Measurements from ENCODE around the gene FUOM.

FUOM gene

GRCh38 chr10:133349577-133350011 lies 8.2 kb downstream of the FUOM start:
- Histone ChIP-seq H3K27ac (ENCODE audit: low read length) (no peak overlapping the region), H3K9me3 (ENCODE audit: control insufficient read depth in 2 of 2, low read length in 2 of 2) (no peaks in the 10 kb centered on the region), H3K4me3 (ENCODE audit: low read length in 2 of 2) (no peak overlapping the region), H3K4me1 (ENCODE audit: control insufficient read depth, insufficient read depth, low read length) (no peaks in the 10 kb centered on the region), H3K9ac (ENCODE audit: low read length in 2 of 2) (no peak overlapping the region), H3K27me3 (ENCODE audit: control insufficient read depth in 1 of 2, insufficient read depth in 2 of 2, low read length in 2 of 2) (peaks cover 14 to 15% of the 10 kb centered on the region in 2 donors), H3K36me3 (ENCODE audit: control insufficient read depth in 2 of 2, insufficient read depth in 2 of 2, low read length in 2 of 2) (no peaks in the 10 kb centered on the region)

DNA sequence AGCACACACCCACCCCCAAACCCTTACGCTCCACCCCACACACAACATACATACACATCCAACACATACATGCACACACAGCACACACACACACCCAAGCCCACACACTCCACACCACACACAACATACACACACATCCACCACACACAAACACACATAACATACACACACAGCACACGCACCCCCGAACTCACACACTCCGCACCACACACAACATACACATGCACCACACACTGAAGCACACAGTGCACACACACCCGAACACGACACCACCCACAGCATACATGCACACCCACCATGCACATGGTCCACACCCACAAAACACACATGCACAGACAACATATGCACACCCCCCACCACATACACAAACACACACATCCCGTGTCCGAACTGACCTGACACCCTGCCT lies 8.7 kb downstream of the FUOM start:
- H3K4me3 ChIP-seq (ENCODE audit: low read length in 2 of 2), result no peak overlapping the region
- H3K9me3 ChIP-seq (ENCODE audit: control insufficient read depth in 2 of 2, low read length in 2 of 2), result no peaks in the 10 kb centered on the region
- H3K36me3 ChIP-seq (ENCODE audit: control insufficient read depth in 2 of 2, insufficient read depth in 2 of 2, low read length in 2 of 2), result no peaks in the 10 kb centered on the region
- peaks cover 14 to 15% of the 10 kb centered on the region in 2 donors for H3K27me3 ChIP-seq (ENCODE audit: control insufficient read depth in 1 of 2, insufficient read depth in 2 of 2, low read length in 2 of 2)
- no peak overlapping the region for H3K9ac ChIP-seq (ENCODE audit: low read length in 2 of 2)
- H3K4me1 ChIP-seq (ENCODE audit: control insufficient read depth, insufficient read depth, low read length), result no peaks in the 10 kb centered on the region
- no peak overlapping the region for H3K27ac ChIP-seq (ENCODE audit: low read length)

GRCh38 chr10:133347710-133348517 lies 9.9 kb downstream of the FUOM start:
- no peaks in the 10 kb centered on the region for H3K9me3 ChIP-seq (ENCODE audit: control insufficient read depth in 2 of 2, low read length in 2 of 2)

DNA sequence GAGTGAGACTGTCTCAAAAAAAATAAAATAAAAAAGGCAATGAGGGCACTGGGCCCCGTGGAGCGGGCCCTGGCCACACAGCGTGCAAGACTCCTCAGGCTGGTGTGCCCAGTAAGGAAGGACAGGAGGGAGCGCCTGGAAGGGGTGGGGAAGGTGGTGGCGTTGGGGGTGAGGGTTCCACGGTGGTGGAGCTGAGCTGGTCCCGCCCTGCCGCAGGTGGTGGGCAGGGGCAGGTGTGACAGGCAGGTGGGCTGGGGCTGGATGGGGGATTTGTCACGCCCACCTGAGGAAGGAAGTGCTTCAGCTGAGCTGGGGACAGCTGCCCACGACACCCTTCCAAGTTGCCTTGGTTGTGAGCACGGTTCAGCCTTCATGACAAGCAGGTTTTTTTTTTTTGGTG lies 11.4 kb downstream of the FUOM start:
- H3K36me3 ChIP-seq (ENCODE audit: control insufficient read depth in 2 of 2, insufficient read depth in 2 of 2, low read length in 2 of 2), result no peaks in the 10 kb centered on the region
- peaks cover 8 to 17% of the 10 kb centered on the region in 2 donors for H3K27me3 ChIP-seq (ENCODE audit: control insufficient read depth in 1 of 2, insufficient read depth in 2 of 2, low read length in 2 of 2)
- H3K4me1 ChIP-seq (ENCODE audit: control insufficient read depth, insufficient read depth, low read length), result no peaks in the 10 kb centered on the region
- no peaks in the 10 kb centered on the region for H3K9me3 ChIP-seq (ENCODE audit: control insufficient read depth in 2 of 2, low read length in 2 of 2)
- no peak overlapping the region for H3K4me3 ChIP-seq (ENCODE audit: low read length in 2 of 2)
- no peak overlapping the region for H3K9ac ChIP-seq (ENCODE audit: low read length in 2 of 2)
- no peak overlapping the region for H3K27ac ChIP-seq (ENCODE audit: low read length)

More at GRCh38 chr10:133347710-133348517, 9.9 kb downstream of the FUOM start:
- H3K4me1 ChIP-seq (ENCODE audit: control insufficient read depth, insufficient read depth, low read length), result no peaks in the 10 kb centered on the region
- no peak overlapping the region for H3K4me3 ChIP-seq (ENCODE audit: low read length in 2 of 2)
- no peaks in the 10 kb centered on the region for H3K36me3 ChIP-seq (ENCODE audit: control insufficient read depth in 2 of 2, insufficient read depth in 2 of 2, low read length in 2 of 2)
- H3K27me3 ChIP-seq (ENCODE audit: control insufficient read depth in 1 of 2, insufficient read depth in 2 of 2, low read length in 2 of 2), result peaks cover 11 to 17% of the 10 kb centered on the region in 2 donors
- no peak overlapping the region for H3K27ac ChIP-seq (ENCODE audit: low read length)
- H3K9ac ChIP-seq (ENCODE audit: low read length in 2 of 2), result no peak overlapping the region

- H3K9ac ChIP-seq (ENCODE audit: low read length in 2 of 2), result no peak overlapping the region
- peaks cover 13 to 25% of the 10 kb centered on the region in 2 donors for H3K27me3 ChIP-seq (ENCODE audit: control insufficient read depth in 1 of 2, insufficient read depth in 2 of 2, low read length in 2 of 2)
- no peak overlapping the region for H3K27ac ChIP-seq (ENCODE audit: low read length)
- H3K9me3 ChIP-seq (ENCODE audit: control insufficient read depth in 2 of 2, low read length in 2 of 2), result no peaks in the 10 kb centered on the region
- no peaks in the 10 kb centered on the region for H3K4me1 ChIP-seq (ENCODE audit: control insufficient read depth, insufficient read depth, low read length)
- H3K36me3 ChIP-seq (ENCODE audit: control insufficient read depth in 2 of 2, insufficient read depth in 2 of 2, low read length in 2 of 2), result no peaks in the 10 kb centered on the region
- H3K4me3 ChIP-seq (ENCODE audit: low read length in 2 of 2), result no peak overlapping the region
Measured at GRCh38 chr10:133344236-133344635, 13.6 kb downstream of the FUOM start.

GRCh38 chr10:133343558-133343957 lies 14.3 kb downstream of the FUOM start:
- Histone ChIP-seq H3K9ac (ENCODE audit: low read length in 2 of 2) (no peak overlapping the region), H3K27ac (ENCODE audit: low read length) (no peak overlapping the region), H3K27me3 (ENCODE audit: control insufficient read depth in 1 of 2, insufficient read depth in 2 of 2, low read length in 2 of 2) (peaks cover 14 to 30% of the 10 kb centered on the region in 2 donors), H3K9me3 (ENCODE audit: control insufficient read depth in 2 of 2, low read length in 2 of 2) (no peaks in the 10 kb centered on the region), H3K36me3 (ENCODE audit: control insufficient read depth in 2 of 2, insufficient read depth in 2 of 2, low read length in 2 of 2) (no peaks in the 10 kb centered on the region), H3K4me1 (ENCODE audit: control insufficient read depth, insufficient read depth, low read length) (no peaks in the 10 kb centered on the region), H3K4me3 (ENCODE audit: low read length in 2 of 2) (no peak overlapping the region)

- no peaks in the 10 kb centered on the region for H3K9me3 ChIP-seq (ENCODE audit: control insufficient read depth in 2 of 2, low read length in 2 of 2)
- H3K4me1 ChIP-seq (ENCODE audit: control insufficient read depth, insufficient read depth, low read length), result no peaks in the 10 kb centered on the region
- H3K9ac ChIP-seq (ENCODE audit: low read length in 2 of 2), result no peak overlapping the region
- H3K27ac ChIP-seq (ENCODE audit: low read length), result no peak overlapping the region
- no peaks in the 10 kb centered on the region for H3K36me3 ChIP-seq (ENCODE audit: control insufficient read depth in 2 of 2, insufficient read depth in 2 of 2, low read length in 2 of 2)
- peaks cover 11 to 33% of the 10 kb centered on the region in 2 donors for H3K27me3 ChIP-seq (ENCODE audit: control insufficient read depth in 1 of 2, insufficient read depth in 2 of 2, low read length in 2 of 2)
- no peak overlapping the region for H3K4me3 ChIP-seq (ENCODE audit: low read length in 2 of 2)
Measured at GRCh38 chr10:133342942-133343341, 14.9 kb downstream of the FUOM start.

- Histone ChIP-seq H3K27ac (ENCODE audit: low read length) (no peak overlapping the region), H3K27me3 (ENCODE audit: control insufficient read depth in 1 of 2, insufficient read depth in 2 of 2, low read length in 2 of 2) (peaks cover 18 to 41% of the 10 kb centered on the region in 2 donors)
Measured at GRCh38 chr10:133341983-133342382, 15.8 kb downstream of the FUOM start.

DNA sequence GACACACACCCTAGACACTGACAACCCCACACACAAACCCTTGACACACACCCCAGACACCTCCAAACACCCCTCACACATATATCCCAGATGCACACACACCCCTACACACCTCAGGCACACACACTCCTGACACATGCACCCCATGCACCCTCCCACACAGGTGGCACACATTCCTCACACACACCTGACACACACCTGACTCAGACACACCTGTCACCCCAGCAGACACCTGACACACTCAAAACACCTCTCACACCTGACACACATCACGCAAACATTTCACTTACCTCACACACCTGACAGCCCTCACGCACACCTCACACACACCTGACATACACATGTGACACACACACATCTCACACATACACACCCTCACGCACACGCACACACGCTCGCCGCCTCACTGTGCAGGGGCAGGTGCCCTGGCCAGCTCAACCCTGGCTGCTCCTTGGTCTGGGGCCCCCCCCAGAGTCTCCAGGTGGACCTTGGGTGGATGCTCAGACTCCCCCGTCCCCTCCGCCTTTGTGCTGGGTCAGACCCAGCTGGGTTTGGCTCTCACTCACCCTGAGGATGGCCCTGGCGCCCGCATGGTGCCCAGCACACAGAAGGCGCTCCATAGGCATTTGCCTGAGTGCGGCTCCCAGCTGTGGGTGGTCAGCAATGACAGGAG lies 18.0 kb downstream of the FUOM start:
- Histone ChIP-seq H3K9me3 (ENCODE audit: control insufficient read depth in 2 of 2, low read length in 2 of 2) (no peaks in the 10 kb centered on the region), H3K36me3 (ENCODE audit: control insufficient read depth in 2 of 2, insufficient read depth in 2 of 2, low read length in 2 of 2) (no peaks in the 10 kb centered on the region), H3K4me1 (ENCODE audit: control insufficient read depth, insufficient read depth, low read length) (peaks cover 18% of the 10 kb centered on the region), H3K27me3 (ENCODE audit: control insufficient read depth in 1 of 2, insufficient read depth in 2 of 2, low read length in 2 of 2) (peaks cover 39 to 49% of the 10 kb centered on the region in 2 donors), H3K4me3 (ENCODE audit: low read length in 2 of 2) (no peak overlapping the region), H3K27ac (ENCODE audit: low read length) (no peak overlapping the region), H3K9ac (ENCODE audit: low read length in 2 of 2) (no peak overlapping the region)

More at GRCh38 chr10:133341983-133342382, 15.8 kb downstream of the FUOM start:
- Histone ChIP-seq H3K36me3 (ENCODE audit: control insufficient read depth in 2 of 2, insufficient read depth in 2 of 2, low read length in 2 of 2) (no peaks in the 10 kb centered on the region), H3K4me1 (ENCODE audit: control insufficient read depth, insufficient read depth, low read length) (no peaks in the 10 kb centered on the region), H3K9ac (ENCODE audit: low read length in 2 of 2) (no peak overlapping the region), H3K9me3 (ENCODE audit: control insufficient read depth in 2 of 2, low read length in 2 of 2) (no peaks in the 10 kb centered on the region), H3K4me3 (ENCODE audit: low read length in 2 of 2) (no peak overlapping the region)

DNA sequence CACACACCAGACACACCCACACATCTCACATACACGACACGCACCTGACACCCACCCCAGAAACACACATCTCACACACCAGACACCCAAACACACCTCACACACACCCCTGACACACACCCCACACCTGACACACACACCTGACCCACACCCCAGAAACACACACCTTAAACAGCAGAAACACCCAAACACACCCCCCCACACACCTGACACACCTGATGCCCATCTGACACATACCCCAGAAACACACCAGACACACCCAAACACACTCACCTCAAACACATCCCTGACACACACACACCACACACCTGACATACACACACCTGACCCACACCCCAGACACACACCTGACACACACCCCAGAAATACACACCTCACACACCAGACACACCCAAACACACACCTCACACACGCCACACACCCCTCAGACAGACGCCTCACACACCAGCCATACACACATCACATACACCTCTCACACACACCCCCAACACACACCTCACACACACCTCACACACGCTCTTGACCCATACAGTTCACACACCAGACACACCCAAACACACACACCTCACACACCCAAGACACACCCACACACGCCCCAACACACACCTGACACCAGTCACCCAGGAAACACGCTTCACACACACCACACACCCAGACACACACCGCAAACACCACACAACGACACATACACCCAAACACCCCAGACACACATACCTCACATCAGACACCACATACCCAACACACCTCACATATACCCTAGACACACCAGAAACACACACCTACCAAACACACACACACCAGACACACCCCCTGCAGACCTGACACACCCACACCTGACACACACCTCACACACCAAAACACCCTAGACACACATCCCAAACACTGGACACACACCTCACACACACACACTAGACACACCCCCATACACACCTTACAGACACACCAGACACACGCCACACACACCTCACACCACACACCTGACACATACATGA lies 19.4 kb downstream of the FUOM start:
- no peak overlapping the region for H3K9ac ChIP-seq (ENCODE audit: low read length in 2 of 2)
- no peaks in the 10 kb centered on the region for H3K9me3 ChIP-seq (ENCODE audit: control insufficient read depth in 2 of 2, low read length in 2 of 2)
- H3K27me3 ChIP-seq (ENCODE audit: control insufficient read depth in 1 of 2, insufficient read depth in 2 of 2, low read length in 2 of 2), result peaks cover 46 to 54% of the 10 kb centered on the region in 2 donors
- no peak overlapping the region for H3K27ac ChIP-seq (ENCODE audit: low read length)
- H3K36me3 ChIP-seq (ENCODE audit: control insufficient read depth in 2 of 2, insufficient read depth in 2 of 2, low read length in 2 of 2), result no peaks in the 10 kb centered on the region
- H3K4me3 ChIP-seq (ENCODE audit: low read length in 2 of 2), result no peak overlapping the region
- H3K4me1 ChIP-seq (ENCODE audit: control insufficient read depth, insufficient read depth, low read length), result peaks cover 21% of the 10 kb centered on the region

Measured in stomach smooth muscle (tissue), 2 donors.